Ishikawa (cell line): ENCODE measurements around the gene LRCOL1.

Experiments used
- CREB1 ChIP-seq: IDR thresholded peaks from 2 replicates; pipeline ENCODE4 v1.6.1; 2012; ENCODE audit warnings: low read depth
- EP300 ChIP-seq: IDR thresholded peaks from 2 replicates; pipeline ENCODE4 v1.6.1; 2012; ENCODE audit warnings: borderline replicate concordance
- MAX ChIP-seq: IDR thresholded peaks from 2 replicates; pipeline ENCODE4 v1.6.1; 2012
- NFIC ChIP-seq: IDR thresholded peaks from 2 replicates; pipeline ENCODE4 v1.6.1; 2012
- RAD21 ChIP-seq: IDR thresholded peaks from 2 replicates; pipeline ENCODE4 v1.6.1; 2012; ENCODE audit warnings: low read depth
- TCF12 ChIP-seq: IDR thresholded peaks from 2 replicates; pipeline ENCODE4 v1.6.1; 2012; ENCODE audit warnings: low read depth
- YY1 ChIP-seq: IDR thresholded peaks from 2 replicates; pipeline ENCODE4 v1.6.1; 2012; ENCODE audit warnings: low read depth

GRCh38 chr12:132588319-132588718 is 22.1 kb downstream of the LRCOL1 start:
- TF ChIP-seq RAD21 = no peak
- TF ChIP-seq EP300 = no peak
- TF ChIP-seq MAX = no peak
- no peak for TF ChIP-seq CREB1
- no peak for TF ChIP-seq TCF12
- no peak for TF ChIP-seq YY1
- no peak for TF ChIP-seq NFIC
